BLaER1 treated with 17β-estradiol and CSF1 and Interleukin-3, amounts not matched to agents 10 nM and 100 nM (cell line): ENCODE results near the gene ATF7.
"Not testable (repeated sequence)": the region's sequence is repeated elsewhere in the genome, so short reads cannot be mapped to it uniquely, and the experiment has no call there.

Experiments used
- H3K27ac ChIP-seq, 11 experiments: shearing (Covaris generic); formaldehyde crosslinking; 2 replicates each; pipeline ENCODE4 v1.8.1; 2022
- H3K27me3 ChIP-seq, 11 experiments: shearing (Covaris generic); formaldehyde crosslinking; 2 replicates each; pipeline ENCODE4 v1.8.1; 2022
- H3K36me3 ChIP-seq, 11 experiments: shearing (Covaris generic); formaldehyde crosslinking; 2 replicates each; pipeline ENCODE4 v1.8.1; 2022
- H3K4me1 ChIP-seq, 10 experiments: shearing (Covaris generic); formaldehyde crosslinking; 2 replicates each; pipeline ENCODE4 v1.8.1; 2022
- H3K4me2 ChIP-seq, 11 experiments: shearing (Covaris generic); formaldehyde crosslinking; 2 replicates each; pipeline ENCODE4 v1.8.1; 2022
- H3K4me3 ChIP-seq, 10 experiments: shearing (Covaris generic); formaldehyde crosslinking; 2 replicates each; pipeline ENCODE4 v1.8.1; 2022
- H3K9ac ChIP-seq, 11 experiments: shearing (Covaris generic); formaldehyde crosslinking; 2 replicates each; pipeline ENCODE4 v1.8.1; 2022
- H3K9me3 ChIP-seq, 11 experiments: shearing (Covaris generic); formaldehyde crosslinking; replicated peaks in 1 of 11; 2 replicates each; pipeline ENCODE4 v1.8.1; 2022
- H4K20me1 ChIP-seq, 11 experiments: shearing (Covaris generic); formaldehyde crosslinking; 2 replicates each; pipeline ENCODE4 v1.8.1; 2022
- Cebpa-rat ChIP-seq, 11 experiments: shearing (Covaris generic); IDR thresholded peaks; 2 replicates each; pipeline ENCODE4 v1.8.1; 2022

Gene ATF7

GRCh38 chr12:53551889-53552291 is 74.3 kb downstream of the ATF7 start:
- Histone ChIP-seq H3K9ac (no peak overlapping the region), H4K20me1 (peaks cover 0 to 4% (median 0%) of the 10 kb centered on the region in 11 experiments; a peak in 2 of 22 replicates), H3K9me3 (no peaks in the 10 kb centered on the region), H3K4me1 (no peaks in the 10 kb centered on the region), H3K4me3 (no peak overlapping the region), H3K27ac (no peak overlapping the region), H3K4me2 (no peak overlapping the region), H3K36me3 (peaks cover 59 to 86% (median 67%) of the 10 kb centered on the region in 11 experiments), H3K27me3 (no peaks in the 10 kb centered on the region)
- TF ChIP-seq Cebpa-rat (IDR thresholded peaks at IDR 0.05): no peak

- Histone ChIP-seq H3K9me3 (no peaks in the 10 kb centered on the region), H3K27me3 (no peaks in the 10 kb centered on the region), H3K4me3 (no peak overlapping the region), H3K36me3 (peaks cover 59 to 81% (median 68%) of the 10 kb centered on the region in 11 experiments), H3K4me2 (no peak overlapping the region), H3K27ac (no peak overlapping the region), H3K9ac (no peak overlapping the region), H3K4me1 (peaks cover 0 to 2% (median 0%) of the 10 kb centered on the region in 10 experiments; a peak in 3 of 20 replicates), H4K20me1 (peaks cover 0 to 4% (median 0%) of the 10 kb centered on the region in 11 experiments; a peak in 2 of 22 replicates)
- no peak for TF ChIP-seq Cebpa-rat (IDR thresholded peaks at IDR 0.05)
Measured at GRCh38 chr12:53550595-53550994, 75.6 kb downstream of the ATF7 start.

GRCh38 chr12:53550131-53550530 is 76.1 kb downstream of the ATF7 start:
- H3K4me3 ChIP-seq, H3K4me1 ChIP-seq, H3K4me2 ChIP-seq, H3K27me3 ChIP-seq, H3K9me3 ChIP-seq, H3K27ac ChIP-seq, H4K20me1 ChIP-seq, H3K9ac ChIP-seq: not testable (repeated sequence)
- peaks cover 59 to 85% (median 68%) of the 10 kb centered on the region in 11 experiments for H3K36me3 ChIP-seq

- not testable (repeated sequence) for H3K27ac ChIP-seq, H3K27me3 ChIP-seq, H3K9me3 ChIP-seq, H3K4me3 ChIP-seq, H3K9ac ChIP-seq, H4K20me1 ChIP-seq, H3K4me2 ChIP-seq
- peaks cover 57 to 81% (median 64%) of the 10 kb centered on the region in 11 experiments for H3K36me3 ChIP-seq
- H3K4me1 ChIP-seq: peaks cover 0 to 18% (median 7%) of the 10 kb centered on the region in 10 experiments; a peak in 7 of 20 replicates
Measured at GRCh38 chr12:53548354-53548753, 77.8 kb downstream of the ATF7 start.

GRCh38 chr12:53543539-53543938 is 82.6 kb downstream of the ATF7 start:
- no peak for TF ChIP-seq Cebpa-rat (IDR thresholded peaks at IDR 0.05)
- H3K4me3 ChIP-seq: no peak overlapping the region
- H3K9me3 ChIP-seq: no peaks in the 10 kb centered on the region
- peaks cover 60 to 80% (median 64%) of the 10 kb centered on the region in 11 experiments for H3K36me3 ChIP-seq
- H4K20me1 ChIP-seq: peaks cover 0 to 10% (median 0%) of the 10 kb centered on the region in 11 experiments; a peak in 1 of 22 replicates
- H3K27me3 ChIP-seq: no peaks in the 10 kb centered on the region
- peak overlapping the region in 8 of 11 experiments; percentile 2 to 45 (median 18); a peak in 9 of 22 replicates for H3K9ac ChIP-seq
- peak overlapping the region in 7 of 11 experiments; percentile 1 to 38 (median 29); a peak in 5 of 22 replicates for H3K27ac ChIP-seq
- H3K4me1 ChIP-seq: peaks cover 9 to 22% (median 13%) of the 10 kb centered on the region in 10 experiments; a peak in 13 of 20 replicates
- peak overlapping the region in 2 of 11 experiments; percentile 2 to 9; a peak in 1 of 22 replicates for H3K4me2 ChIP-seq

- Histone ChIP-seq H3K4me1 (peaks cover 9 to 25% (median 11%) of the 10 kb centered on the region in 10 experiments; a peak in 14 of 20 replicates), H3K9ac (no peak overlapping the region), H3K4me2 (peak overlapping the region in 6 of 11 experiments; percentile 9 to 50 (median 42); a peak in 12 of 22 replicates), H3K4me3 (no peak overlapping the region), H4K20me1 (no peaks in the 10 kb centered on the region), H3K27me3 (no peaks in the 10 kb centered on the region), H3K27ac (no peak overlapping the region), H3K9me3 (no peaks in the 10 kb centered on the region), H3K36me3 (peaks cover 80 to 98% (median 90%) of the 10 kb centered on the region in 11 experiments)
- no peak for TF ChIP-seq Cebpa-rat (IDR thresholded peaks at IDR 0.05)
Measured at GRCh38 chr12:53539526-53539925, 86.7 kb downstream of the ATF7 start.

GRCh38 chr12:53538209-53538689 is 87.9 kb downstream of the ATF7 start:
- Histone ChIP-seq H3K4me2 (no peak overlapping the region), H3K36me3 (peaks cover 92 to 100% (median 99%) of the 10 kb centered on the region in 11 experiments), H3K4me1 (peaks cover 5 to 32% (median 10%) of the 10 kb centered on the region in 10 experiments; a peak in 15 of 20 replicates), H3K9ac (no peak overlapping the region), H4K20me1 (no peaks in the 10 kb centered on the region), H3K27ac (no peak overlapping the region), H3K9me3 (no peaks in the 10 kb centered on the region), H3K27me3 (no peaks in the 10 kb centered on the region), H3K4me3 (no peak overlapping the region)
- TF ChIP-seq Cebpa-rat (IDR thresholded peaks at IDR 0.05): 0 out of 22 replicates have a peak, but pooled peaks of 1 of the 11 experiments have one; percentile 8

- H3K4me3 ChIP-seq: no peak overlapping the region
- no peak for TF ChIP-seq Cebpa-rat (IDR thresholded peaks at IDR 0.05)
- peaks cover 5 to 38% (median 10%) of the 10 kb centered on the region in 10 experiments; a peak in 15 of 20 replicates for H3K4me1 ChIP-seq
- no peaks in the 10 kb centered on the region for H4K20me1 ChIP-seq
- no peaks in the 10 kb centered on the region for H3K9me3 ChIP-seq
- no peaks in the 10 kb centered on the region for H3K27me3 ChIP-seq
- no peak overlapping the region for H3K4me2 ChIP-seq
- no peak overlapping the region for H3K27ac ChIP-seq
- peaks cover 93 to 100% (median 100%) of the 10 kb centered on the region in 11 experiments for H3K36me3 ChIP-seq
- no peak overlapping the region for H3K9ac ChIP-seq
Measured at GRCh38 chr12:53536962-53537361, 89.2 kb downstream of the ATF7 start.

- Histone ChIP-seq H4K20me1 (no peaks in the 10 kb centered on the region), H3K36me3 (peaks cover 97 to 100% (median 99%) of the 10 kb centered on the region in 11 experiments), H3K9ac (peak overlapping the region in 1 of 11 experiments; percentile 49; a peak in 2 of 22 replicates), H3K27me3 (no peaks in the 10 kb centered on the region), H3K27ac (peak overlapping the region in 3 of 11 experiments; percentile 39 to 83 (median 57); a peak in 5 of 22 replicates), H3K9me3 (no peaks in the 10 kb centered on the region), H3K4me3 (no peak overlapping the region), H3K4me2 (peak overlapping the region in 3 of 11 experiments; percentile 31 to 75 (median 57); a peak in 4 of 22 replicates), H3K4me1 (peaks cover 0 to 38% (median 0%) of the 10 kb centered on the region in 10 experiments; a peak in 4 of 20 replicates)
- TF ChIP-seq Cebpa-rat (IDR thresholded peaks at IDR 0.05): no peak
Measured at GRCh38 chr12:53533471-53533870, 92.7 kb downstream of the ATF7 start.
